Thoracic aorta (tissue), 2 donors: Measurements from ENCODE around the gene TMEM258. TPM values are rescaled to one million over a fixed set of nuclear protein-coding genes. Genes with fewer than 3 reads are reported as not detected.
A peak's percentile ranks its signal among the peaks of the same experiment; 100 is the strongest.

Experiments used
- ATAC-seq: fragments of 150-250 bp; one replicate; pipeline ENCODE4 v1.8.0; 2017; ENCODE audit warnings: low read depth; ENCODE audit not compliant: insufficient number of reproducible peaks, low FRiP score
- DNase-seq: peaks from one replicate; pipeline ENCODE4 v3.0.0-alpha.2; 2020; ENCODE audit warnings: low spot score
- H3K27ac ChIP-seq, 2 donors: fragments of 200-600 bp; sonication (generic); 1 replicate in 1 of 2; 2 replicates in 1 of 2; pipeline ENCODE4 v1.5.1; 2016; ENCODE audit warnings: mild to moderate bottlenecking in 2 of 2, moderate library complexity in 2 of 2
- H3K27me3 ChIP-seq: fragments of 200-600 bp; sonication (generic); replicated peaks from 2 replicates; pipeline ENCODE4 v1.6.0; 2016; ENCODE audit warnings: mild to moderate bottlenecking; ENCODE audit not compliant: insufficient read depth
- H3K36me3 ChIP-seq: fragments of 200-600 bp; sonication (generic); one replicate; pipeline ENCODE4 v1.5.1; 2016
- H3K4me1 ChIP-seq, 2 donors: fragments of 200-600 bp; sonication (generic); 1 replicate in 1 of 2; 2 replicates in 1 of 2; pipeline versions ENCODE4 v1.5.1 to v1.6.0; 2016; ENCODE audit warnings: low read depth in 2 of 2, mild to moderate bottlenecking in 1 of 2; ENCODE audit not compliant: control insufficient read depth in 1 of 2
- H3K4me3 ChIP-seq: fragments of 200-600 bp; sonication (generic); 2 replicates; pipeline ENCODE4 v1.5.1; 2016; ENCODE audit warnings: mild to moderate bottlenecking
- H3K9me3 ChIP-seq: fragments of 200-600 bp; sonication (generic); 2 replicates; pipeline ENCODE4 v1.5.1; 2016
- total RNA-seq, 2 donors: library from RNA; depleted of rRNA; stranded (reverse); fragments of >200 nt; gene quantifications; one replicate each; pipeline versions ENCODE4 v1.1.0 to v1.2.3, GENCODE V29; 2016
- TF ChIP-seq, protein P1 (sequence below): fragments of 200-600 bp; sonication (generic); IDR thresholded peaks from one replicate; pipeline ENCODE4 v1.5.1; 2019; ENCODE audit warnings: antibody characterized with exemption

The TMEM258 gene
- total RNA-seq, 2 donors from 2014 or later = 17.3 to 63.6 TPM

DNA sequence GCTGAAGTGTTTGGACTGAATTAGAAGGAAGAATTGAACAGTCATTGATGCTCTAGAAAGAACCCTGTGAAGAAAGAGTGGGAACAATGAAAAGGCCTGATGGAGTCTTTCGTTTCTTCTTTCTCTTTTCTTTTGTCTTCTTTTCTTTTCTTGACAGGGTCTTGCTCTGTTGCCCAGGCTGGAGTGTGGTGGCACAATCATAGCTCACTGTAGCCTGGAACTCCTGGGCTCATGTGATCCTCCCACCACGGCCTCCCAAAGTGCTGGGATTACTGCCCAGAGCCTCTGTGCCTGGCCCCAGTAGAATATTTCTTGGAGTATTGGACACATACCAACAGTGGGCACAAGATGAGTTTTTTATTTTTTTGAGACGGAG lies 1.4 kb upstream of the TMEM258 start:
- Histone ChIP-seq H3K9me3 (no peaks in the 10 kb centered on the region), H3K36me3 (peaks cover 20% of the 10 kb centered on the region), H3K27me3 (no peaks in the 10 kb centered on the region), H3K4me3 (no peak overlapping the region), H3K27ac (no peak overlapping the region), H3K4me1 (peaks cover 14 to 30% of the 10 kb centered on the region in 2 donors)
- TF ChIP-seq, protein P1, sequence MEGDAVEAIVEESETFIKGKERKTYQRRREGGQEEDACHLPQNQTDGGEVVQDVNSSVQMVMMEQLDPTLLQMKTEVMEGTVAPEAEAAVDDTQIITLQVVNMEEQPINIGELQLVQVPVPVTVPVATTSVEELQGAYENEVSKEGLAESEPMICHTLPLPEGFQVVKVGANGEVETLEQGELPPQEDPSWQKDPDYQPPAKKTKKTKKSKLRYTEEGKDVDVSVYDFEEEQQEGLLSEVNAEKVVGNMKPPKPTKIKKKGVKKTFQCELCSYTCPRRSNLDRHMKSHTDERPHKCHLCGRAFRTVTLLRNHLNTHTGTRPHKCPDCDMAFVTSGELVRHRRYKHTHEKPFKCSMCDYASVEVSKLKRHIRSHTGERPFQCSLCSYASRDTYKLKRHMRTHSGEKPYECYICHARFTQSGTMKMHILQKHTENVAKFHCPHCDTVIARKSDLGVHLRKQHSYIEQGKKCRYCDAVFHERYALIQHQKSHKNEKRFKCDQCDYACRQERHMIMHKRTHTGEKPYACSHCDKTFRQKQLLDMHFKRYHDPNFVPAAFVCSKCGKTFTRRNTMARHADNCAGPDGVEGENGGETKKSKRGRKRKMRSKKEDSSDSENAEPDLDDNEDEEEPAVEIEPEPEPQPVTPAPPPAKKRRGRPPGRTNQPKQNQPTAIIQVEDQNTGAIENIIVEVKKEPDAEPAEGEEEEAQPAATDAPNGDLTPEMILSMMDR = no peak
- no peak for DNase-seq
- no peak for ATAC-seq

DNA sequence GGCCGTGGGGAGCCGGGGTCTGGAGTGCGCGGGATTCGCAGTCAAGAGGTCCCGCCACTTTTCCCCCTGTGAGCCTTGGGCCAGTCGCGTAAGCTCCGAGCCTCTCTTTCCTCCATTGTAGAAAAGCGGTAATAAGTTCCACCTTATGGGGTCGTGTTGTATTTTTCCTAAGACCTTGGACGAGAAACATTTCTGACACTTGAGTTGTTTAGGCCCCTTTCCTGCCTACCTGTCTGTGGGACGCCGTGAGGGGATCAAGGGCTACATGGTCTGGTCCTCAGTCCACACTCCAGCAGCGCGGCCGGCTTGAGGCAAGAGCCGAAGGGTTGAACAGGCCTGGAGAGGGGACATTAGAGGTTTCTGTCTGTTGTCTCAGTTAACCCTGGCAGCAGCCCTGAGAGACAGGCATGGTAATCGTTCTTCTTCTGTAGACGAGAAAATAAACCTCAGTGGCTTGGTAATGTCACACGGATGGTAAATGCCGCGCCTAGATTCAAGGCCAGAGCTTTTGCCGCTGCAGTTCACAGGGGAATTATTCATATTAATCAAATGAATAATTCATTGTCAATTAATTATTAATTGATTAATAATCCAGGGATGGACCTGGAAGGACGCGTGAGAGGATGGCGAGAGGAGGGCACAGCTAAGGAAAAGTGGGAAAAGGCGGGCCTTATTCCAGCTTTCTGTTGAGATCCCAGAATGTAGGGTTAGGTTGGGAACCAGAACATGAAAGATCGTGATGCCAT lies 857 bp upstream of the TMEM258 start:
- no peak for ATAC-seq
- no peak for DNase-seq
- Histone ChIP-seq H3K9me3 (no peaks in the 10 kb centered on the region), H3K4me1 (peaks cover 14 to 30% of the 10 kb centered on the region in 2 donors), H3K27me3 (no peaks in the 10 kb centered on the region), H3K27ac (peak overlapping the region; percentile 87 to 96), H3K36me3 (peaks cover 25% of the 10 kb centered on the region), H3K4me3 (peak overlapping the region; percentile 83)
- TF ChIP-seq, protein P1 = no peak

DNA sequence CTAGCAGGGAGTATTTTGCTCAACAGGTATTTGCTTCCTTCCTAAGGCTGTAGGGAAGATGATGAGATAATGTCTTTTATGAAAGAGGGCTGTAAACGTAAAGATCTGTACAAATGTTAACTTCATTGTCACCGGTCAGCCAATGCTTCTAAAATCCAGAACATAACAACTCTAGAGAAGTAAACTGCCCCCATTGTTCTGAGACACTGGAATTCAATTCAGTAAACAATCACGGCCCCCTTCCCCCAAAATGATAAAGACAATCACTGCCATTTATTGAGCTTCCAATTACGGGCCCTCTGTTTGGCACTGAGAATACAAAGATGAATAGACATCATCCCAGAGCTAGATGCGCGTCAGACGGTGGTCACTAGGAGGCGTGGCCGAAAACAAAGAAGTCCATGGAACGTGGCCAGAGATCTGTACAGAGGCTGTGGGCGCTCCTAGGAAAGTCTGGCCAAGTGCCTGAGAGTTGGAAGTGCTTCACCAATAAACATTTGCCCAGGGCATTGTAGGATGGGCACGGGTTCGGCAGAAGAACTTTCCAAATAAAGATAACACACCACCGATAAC lies 576 bp downstream of the TMEM258 start:
- no peak for ATAC-seq
- H3K9me3 ChIP-seq = no peaks in the 10 kb centered on the region
- H3K36me3 ChIP-seq = peaks cover 37% of the 10 kb centered on the region

DNA sequence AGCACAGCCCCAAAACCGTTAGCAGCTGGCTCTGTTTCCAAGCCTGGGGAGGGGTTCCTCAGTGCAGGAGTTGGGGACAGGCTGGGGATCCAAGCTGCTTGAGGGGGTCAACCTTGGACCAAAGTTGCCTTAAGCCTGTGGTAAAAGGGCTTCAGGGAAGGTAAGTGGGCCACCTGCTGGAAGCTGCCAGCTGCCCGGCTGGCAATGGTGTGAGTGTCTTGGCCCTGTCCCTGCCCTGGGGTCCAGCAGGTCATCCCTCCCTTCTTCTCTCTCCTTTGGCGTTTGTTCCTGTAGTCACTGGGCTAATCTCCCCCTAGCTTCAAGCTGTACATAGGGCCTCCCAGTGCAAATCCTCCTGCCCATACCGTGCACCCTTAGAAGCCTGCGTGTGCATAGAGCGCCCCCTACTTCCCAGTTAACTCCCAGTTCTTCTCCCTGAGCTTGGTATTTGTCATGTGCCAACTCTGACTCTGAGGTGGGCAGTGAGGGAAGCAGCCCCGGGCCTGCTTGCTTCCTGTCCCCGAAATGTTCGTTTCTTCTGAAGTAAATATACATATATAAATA lies 4.4 kb downstream of the TMEM258 start:
- Histone ChIP-seq H3K27ac (no peak overlapping the region), H3K36me3 (peaks cover 52% of the 10 kb centered on the region), H3K27me3 (no peaks in the 10 kb centered on the region), H3K9me3 (no peaks in the 10 kb centered on the region), H3K4me3 (no peak overlapping the region), H3K4me1 (peaks cover 8 to 12% of the 10 kb centered on the region in 2 donors)
- TF ChIP-seq, protein P1 = no peak
- DNase-seq = no peak
- no peak for ATAC-seq

More for the DNA sequence above, 576 bp downstream of the TMEM258 start:
- Histone ChIP-seq H3K4me1 (peaks cover 14 to 22% of the 10 kb centered on the region in 2 donors), H3K27me3 (no peaks in the 10 kb centered on the region), H3K27ac (peak overlapping the region; percentile 87 to 96), H3K4me3 (peak overlapping the region; percentile 83)
- DNase-seq = peak; percentile 54
- TF ChIP-seq, protein P1 = no peak

DNA sequence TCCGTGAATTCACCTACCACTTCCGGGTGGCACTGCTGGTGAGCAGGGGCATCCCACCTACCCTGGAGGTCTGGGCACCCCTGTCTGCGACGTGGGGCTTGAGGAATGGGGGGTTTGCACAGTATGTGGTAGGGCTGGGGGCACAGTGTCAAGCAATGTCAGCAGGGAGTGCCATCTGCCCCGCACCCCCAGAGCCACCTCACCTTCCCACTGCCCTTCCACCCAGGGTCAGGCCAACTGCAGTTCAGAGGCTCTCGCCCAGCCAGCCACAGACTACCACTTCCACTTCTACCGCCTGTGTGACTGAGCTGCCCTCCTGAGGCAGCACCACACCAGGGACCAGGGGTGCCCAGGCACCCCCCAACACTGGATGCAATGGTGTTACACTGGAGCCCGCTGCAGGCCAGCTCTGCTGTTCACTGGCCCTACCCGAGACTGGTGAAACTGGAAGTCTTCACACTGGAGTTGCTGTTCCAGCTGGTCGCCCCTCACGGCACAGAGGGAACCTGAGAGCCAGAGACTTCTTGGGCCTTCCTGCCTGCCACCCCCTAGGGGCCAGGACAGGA lies 6.5 kb downstream of the TMEM258 start:
- TF ChIP-seq, protein P1 = no peak
- Histone ChIP-seq H3K9me3 (no peaks in the 10 kb centered on the region), H3K27ac (no peak overlapping the region), H3K4me1 (peaks cover 0 to under 1% of the 10 kb centered on the region in 2 donors), H3K27me3 (no peaks in the 10 kb centered on the region), H3K4me3 (no peak overlapping the region), H3K36me3 (peaks cover 52% of the 10 kb centered on the region)
- no peak for DNase-seq
- ATAC-seq = no peak
